Psoas muscle (tissue), 8 donors: Measurements from ENCODE around the gene NDUFV1. TPM values are rescaled to one million over a fixed set of nuclear protein-coding genes. Genes with fewer than 3 reads are reported as not detected.

Experiments used
- ATAC-seq, 4 donors: fragments of 200-7000 bp; cut with Tn5 transposase; one replicate each; pipeline ENCODE4 v1.9.1; 2020; ENCODE audit warnings: moderate library complexity in 3 of 4, mild to moderate bottlenecking in 2 of 4
- DNase-seq, 2 donors: peaks; one replicate each; pipeline ENCODE4 v3.0.0-alpha.2; 2020
- H3K27ac ChIP-seq: fragments of 200-600 bp; one replicate; pipeline ENCODE4 v1.8.0; 2022
- H3K27me3 ChIP-seq, 3 donors: fragments of 200-600 bp in 1 of 3; one replicate each; pipeline versions ENCODE4 v1.6.1 to v1.8.0; 2013 to 2022; ENCODE audit warnings: low read length in 2 of 3, mild to moderate bottlenecking in 2 of 3, moderate library complexity in 1 of 3; ENCODE audit not compliant: insufficient read depth in 3 of 3
- H3K36me3 ChIP-seq, 2 donors: fragments of 200-600 bp in 1 of 2; one replicate each; pipeline versions ENCODE4 v1.6.1 to v1.8.0; 2013 to 2022; ENCODE audit warnings: low read depth in 1 of 2, mild to moderate bottlenecking in 1 of 2, moderate library complexity in 1 of 2; ENCODE audit not compliant: insufficient read depth in 1 of 2
- H3K4me1 ChIP-seq: fragments of 200-600 bp; one replicate; pipeline ENCODE4 v1.8.0; 2022
- H3K4me3 ChIP-seq: fragments of 200-600 bp; one replicate; pipeline ENCODE4 v1.8.0; 2022; ENCODE audit warnings: mild to moderate bottlenecking
- H3K9me3 ChIP-seq: fragments of 200-600 bp; one replicate; pipeline ENCODE4 v1.8.0; 2022
- CTCF ChIP-seq: fragments of 200-600 bp; IDR thresholded peaks from one replicate; pipeline ENCODE4 v1.8.0; 2022; ENCODE audit warnings: antibody characterized with exemption
- WGBS, 3 donors: extraction: QIAGEN DNeasy Blood & Tissue Kit; methylation state at CpG; one replicate each; pipeline versions ENCODE4 v1.1.6 to v1.1.7; 2013; 5-methylcytosine and 5-hydroxymethylcytosine counted together
- intact Hi-C, 2 donors: fragments of 100-400 bp; cut with DNase I; formaldehyde crosslinking; loops; one replicate each; pipeline versions ENCODE4 v1.11.0 to v1.14.2; 2022
- polyA plus RNA-seq, 3 donors: library from polyadenylated mRNA; stranded (reverse); fragments of 200-250 nt; gene quantifications; one replicate each; pipeline ENCODE4 v1.2.3, GENCODE V29; 2013
- total RNA-seq, 4 donors: library from RNA; stranded (reverse); fragmentation: NEBNext Ultra II Directional in 2 of 4; extraction: Animal tissue kit (Norgen Biotek cat#: 25700) in 2 of 4; gene quantifications; one replicate each; pipeline versions ENCODE4 v1.2.1 to v1.2.4, GENCODE V29; 2021 to 2023
- donor health status: healthy with polysubstance abuse.
- donor health status: DM: no; HTN: no; CAD: no; lungs with moderate emphysema.
- donor health status: Bipolar disorder and iron deficiency.
- donor health status: healthy.
- donor health status: DM: yes; HTN: yes; CAD: no.
- donor health status: DM: no; HTN: no; CAD: no.
- donor health status: DM: no; HTN: no; CAD: no.
- donor health status: DM: yes; HTN: yes; CAD: no.

The NDUFV1 gene
- total and polyA plus RNA-seq, 7 donors: 248 to 413 (median 332) TPM

- H3K9me3 ChIP-seq: no peaks in the 10 kb centered on the region
- ATAC-seq (no peak), DNase-seq (no peak)
- no peak for TF ChIP-seq CTCF
- no peak overlapping the region for H3K27ac ChIP-seq
- H3K4me3 ChIP-seq: no peak overlapping the region
- H3K27me3 ChIP-seq: no peaks in the 10 kb centered on the region
- WGBS, 3 donors: 78 to 88% (median 82%) methylated on average over 12 of the region's 12 CpGs
- peaks cover 15% of the 10 kb centered on the region for H3K4me1 ChIP-seq
- intact Hi-C loops: loop anchor here in 1 of 2 donors (10.0 kb wide), 1 partner anchor 172 kb away; no protein-coding TSS in a partner anchor
- H3K36me3 ChIP-seq: no peaks in the 10 kb centered on the region
These were observed 25.6 kb downstream of the NDUFV1 start for GRCh38 chr11:67632175-67632981.

- H3K9me3 ChIP-seq: no peaks in the 10 kb centered on the region
- no peaks in the 10 kb centered on the region for H3K27me3 ChIP-seq
- DNase-seq (no peak), ATAC-seq (no peak)
- no peak for TF ChIP-seq CTCF
- H3K4me3 ChIP-seq: no peak overlapping the region
- H3K36me3 ChIP-seq: no peaks in the 10 kb centered on the region
- peaks cover 15% of the 10 kb centered on the region for H3K4me1 ChIP-seq
- 89 to 92% (median 90%) methylated on average over 30 of the region's 30 CpGs for WGBS, 3 donors
- no peak overlapping the region for H3K27ac ChIP-seq
- intact Hi-C loops: loop anchor here in 1 of 2 donors (10.0 kb wide), 1 partner anchor 172 kb away; no protein-coding TSS in a partner anchor
These were observed 26.4 kb downstream of the NDUFV1 start for GRCh38 chr11:67632982-67633755.

- Histone ChIP-seq H3K27me3 (no peaks in the 10 kb centered on the region), H3K4me3 (no peak overlapping the region), H3K4me1 (peaks cover 12% of the 10 kb centered on the region), H3K36me3 (no peaks in the 10 kb centered on the region), H3K27ac (no peak overlapping the region), H3K9me3 (no peaks in the 10 kb centered on the region)
- TF ChIP-seq CTCF: no peak
- ATAC-seq (no peak), DNase-seq (no peak)
- 81 to 86% (median 83%) methylated on average over 21 to 22 of the region's 22 CpGs for WGBS, 3 donors
- intact Hi-C loops: loop anchor here in 1 of 2 donors (10.0 kb wide), 1 partner anchor 171 kb away; no protein-coding TSS in a partner anchor
These were observed 27.1 kb downstream of the NDUFV1 start for GRCh38 chr11:67633758-67634365.

GRCh38 chr11:67634366-67635230 lies 27.9 kb downstream of the NDUFV1 start:
- Histone ChIP-seq H3K4me1 (peaks cover 6% of the 10 kb centered on the region), H3K9me3 (no peaks in the 10 kb centered on the region), H3K27me3 (peaks cover 0 to 4% (median 0%) of the 10 kb centered on the region in 3 donors), H3K36me3 (no peaks in the 10 kb centered on the region), H3K27ac (no peak overlapping the region), H3K4me3 (no peak overlapping the region)
- ATAC-seq (no peak), DNase-seq (no peak)
- 71 to 75% (median 71%) methylated on average over 19 to 20 of the region's 20 CpGs for WGBS, 3 donors
- TF ChIP-seq CTCF: no peak
- intact Hi-C loops: loop anchor here in 1 of 2 donors (10.0 kb wide), 1 partner anchor 170 kb away; no protein-coding TSS in a partner anchor
